ENCODE measurements around the gene POLR2C. TPM values are rescaled to one million over a fixed set of nuclear protein-coding genes. Genes with fewer than 3 reads are reported as not detected.

POLR2C gene
- total and polyA plus RNA-seq, 10 of the 15 experiments (the other 5 are each of a cell fraction or from before 2014, with no cell fraction given) = 26.9 to 93.0 (median 57.8) TPM

- no peak overlapping the region for H3K9ac ChIP-seq (ENCODE audit: control insufficient read depth, insufficient read depth, low read length)
- TF ChIP-seq ZBED1 (IDR thresholded peaks at IDR 0.05; ENCODE audit: borderline replicate concordance) = no peak
- no peak for TF ChIP-seq CTCF (IDR thresholded peaks at IDR 0.05 in 2 of 3, conservative IDR thresholded peaks at IDR 0.05 in 1 of 3; ENCODE audit: control insufficient read depth in 2 of 3, extremely low read depth in 1 of 3, insufficient read depth in 1 of 3, low read depth in 3 of 3, low read length in 3 of 3)
- no peak for TF ChIP-seq CUX1 (IDR thresholded peaks at IDR 0.05; ENCODE audit: insufficient replicate concordance, low read depth, low read length)
- no peak for TF ChIP-seq RAD21 (IDR thresholded peaks at IDR 0.05; ENCODE audit: insufficient read depth, low read depth, low read length)
- TF ChIP-seq SP1 (IDR thresholded peaks at IDR 0.05; ENCODE audit: low read depth, low read length) = no peak
- TF ChIP-seq YY1 (IDR thresholded peaks at IDR 0.05; ENCODE audit: low read depth, low read length) = no peak
- TF ChIP-seq MYB (IDR thresholded peaks at IDR 0.05; ENCODE audit: borderline replicate concordance, low read depth, low read length) = no peak
- TF ChIP-seq SREBF2 (IDR thresholded peaks at IDR 0.05; ENCODE audit: low read length) = no peak
- intact Hi-C loops (cut with micrococcal nuclease; ENCODE audit: unreplicated experiment) = no loop called here
- no peak overlapping the region for H2AFZ ChIP-seq (ENCODE audit: control insufficient read depth, low read depth, low read length)
- no peaks in the 10 kb centered on the region for H3K36me3 ChIP-seq (ENCODE audit: control insufficient read depth in 2 of 2, insufficient read depth in 2 of 2, low read length in 1 of 2)
- no peak overlapping the region for H3K27ac ChIP-seq (ENCODE audit: control insufficient read depth, insufficient read depth)
- in situ Hi-C loops (cut with MboI) = no loop called here
- H3K27me3 ChIP-seq (replicated peaks in 1 of 2; ENCODE audit: control insufficient read depth in 2 of 2, insufficient read depth in 2 of 2, low read length in 1 of 2) = no peaks in the 10 kb centered on the region; a peak in 2 of 4 replicates
- POLR2A ChIA-PET = no interaction called here
- SMC1A ChIA-PET (ENCODE audit: uncharacterized antibody, unreplicated experiment) = no interaction called here
- RAD21 ChIA-PET (ENCODE audit: unreplicated experiment) = no interaction called here
- CTCF ChIA-PET = interaction anchor here (0.7 kb wide), 1 partner anchor 401 kb away, joined by 3 read pairs; no protein-coding TSS in a partner anchor
- ATAC-seq (no peak), DNase-seq (ENCODE audit: low read depth, low spot score) (no peak), FAIRE-seq (no peak)
- no peaks in the 10 kb centered on the region for H4K20me1 ChIP-seq (ENCODE audit: control insufficient read depth, insufficient read depth)
- WGBS (ENCODE audit: insufficient coverage, insufficient replicate concordance, low lambda C conversion rate, missing lambda C conversion rate) = 60% methylated on average over 15 of the region's 15 CpGs
- no peaks in the 10 kb centered on the region for H3K79me2 ChIP-seq (ENCODE audit: control insufficient read depth, insufficient read depth, low read length)
- BruUV-seq (replicated peaks) = no TSS peak
- H3K9me3 ChIP-seq (replicated peaks; ENCODE audit: control insufficient read depth, insufficient read depth, low read length) = no peaks in the 10 kb centered on the region
- no peaks in the 10 kb centered on the region for H3K4me1 ChIP-seq (ENCODE audit: control insufficient read depth, insufficient read depth, low read length)
- H3K4me3 ChIP-seq = no peak overlapping the region
- no peak overlapping the region for H3K4me2 ChIP-seq (ENCODE audit: control insufficient read depth, insufficient read depth)
Measured at GRCh38 chr16:57503366-57503765, 40.9 kb downstream of the POLR2C start.
